HEK293 (cell line): ENCODE measurements around the gene UACA.

ENCODE experiments used
- AEBP2 ChIP-seq: fragments of 450-650 bp; formaldehyde crosslinking; IDR thresholded peaks from 2 replicates; pipeline ENCODE4 v1.5.1; 2016; ENCODE audit warnings: missing biosample characterization, missing genetic modification characterization, borderline replicate concordance
- BCL11B ChIP-seq: fragments of 450-650 bp; formaldehyde crosslinking; IDR thresholded peaks from 2 replicates; pipeline ENCODE4 v1.5.1; 2016; ENCODE audit warnings: low read depth, missing biosample characterization, missing genetic modification characterization
- CTCF ChIP-seq: fragments of 450-650 bp; formaldehyde crosslinking; IDR thresholded peaks from 2 replicates; pipeline ENCODE4 v1.5.1; 2016; ENCODE audit warnings: missing biosample characterization, missing genetic modification characterization
- EGR2 ChIP-seq: fragments of 450-650 bp; formaldehyde crosslinking; IDR thresholded peaks from 2 replicates; pipeline ENCODE4 v1.5.1; 2016; ENCODE audit warnings: low read depth, missing biosample characterization, missing genetic modification characterization
- ELK4 ChIP-seq: IDR thresholded peaks from 2 replicates; pipeline ENCODE4 v1.6.1; 2011; ENCODE audit warnings: mild to moderate bottlenecking, low read depth, low read length, borderline replicate concordance
- MZF1 ChIP-seq: fragments of 450-650 bp; formaldehyde crosslinking; IDR thresholded peaks from 2 replicates; pipeline ENCODE4 v1.5.1; 2017; ENCODE audit warnings: missing biosample characterization, missing genetic modification characterization, borderline replicate concordance
- PRDM1 ChIP-seq: fragments of 450-650 bp; formaldehyde crosslinking; IDR thresholded peaks from 2 replicates; pipeline ENCODE4; 2016; ENCODE audit warnings: missing biosample characterization, missing genetic modification characterization
- SALL2 ChIP-seq: fragments of 450-650 bp; formaldehyde crosslinking; IDR thresholded peaks from 2 replicates; pipeline ENCODE4 v1.5.0; 2017; ENCODE audit warnings: missing biosample characterization, mild to moderate bottlenecking, missing genetic modification characterization, borderline replicate concordance
- SCRT1 ChIP-seq: fragments of 450-650 bp; formaldehyde crosslinking; IDR thresholded peaks from 2 replicates; pipeline ENCODE4 v1.5.1; 2016; ENCODE audit warnings: missing biosample characterization, missing genetic modification characterization, borderline replicate concordance
- SP7 ChIP-seq: fragments of 450-650 bp; formaldehyde crosslinking; IDR thresholded peaks from 2 replicates; pipeline ENCODE4 v1.5.1; 2016; ENCODE audit warnings: missing biosample characterization, missing genetic modification characterization
- ZBTB17 ChIP-seq: fragments of 450-650 bp; formaldehyde crosslinking; IDR thresholded peaks from 2 replicates; pipeline ENCODE4 v1.5.1; 2016; ENCODE audit warnings: missing biosample characterization, missing genetic modification characterization
- ZNF146 ChIP-seq: fragments of 450-650 bp; formaldehyde crosslinking; IDR thresholded peaks from 2 replicates; pipeline ENCODE4 v1.5.1; 2016; ENCODE audit warnings: missing biosample characterization, missing genetic modification characterization
- ZNF2 ChIP-seq: fragments of 450-650 bp; formaldehyde crosslinking; IDR thresholded peaks from 2 replicates; pipeline ENCODE4 v1.5.1; 2016; ENCODE audit warnings: missing biosample characterization, missing genetic modification characterization
- ZNF26 ChIP-seq: fragments of 450-650 bp; formaldehyde crosslinking; IDR thresholded peaks from 2 replicates; pipeline ENCODE4 v1.5.1; 2016; ENCODE audit warnings: missing biosample characterization, missing genetic modification characterization
- ZNF398 ChIP-seq: fragments of 450-650 bp; formaldehyde crosslinking; IDR thresholded peaks from 2 replicates; pipeline ENCODE4 v1.5.1; 2017; ENCODE audit warnings: missing biosample characterization, missing genetic modification characterization
- ZNF544 ChIP-seq: fragments of 450-650 bp; formaldehyde crosslinking; IDR thresholded peaks from 2 replicates; pipeline ENCODE4 v1.5.0; 2017; ENCODE audit warnings: missing biosample characterization, missing genetic modification characterization
- ZNF561 ChIP-seq: fragments of 450-650 bp; IDR thresholded peaks from 2 replicates; pipeline ENCODE4 v1.5.1; 2018; ENCODE audit warnings: missing biosample characterization, missing genetic modification characterization, borderline replicate concordance
- ZNF600 ChIP-seq: fragments of 450-650 bp; formaldehyde crosslinking; IDR thresholded peaks from 2 replicates; pipeline ENCODE4 v1.5.1; 2016; ENCODE audit warnings: missing biosample characterization, missing genetic modification characterization

The UACA gene

GRCh38 chr15:70763950-70764730 is 782 bp upstream of the UACA start (continued):
- no peak for TF ChIP-seq CTCF
- TF ChIP-seq BCL11B (tag by site-specific recombination): no peak
- TF ChIP-seq AEBP2 (tag by site-specific recombination): no peak
- no peak for TF ChIP-seq ZNF544 (tag by site-specific recombination)
- 0 out of 2 replicates have a peak, but pooled peaks have one; percentile 21 for TF ChIP-seq EGR2
- no peak; the same call in 1 of the 2 replicates for TF ChIP-seq ZNF398 (tag by site-specific recombination)
- TF ChIP-seq SCRT1 (tag by site-specific recombination): no peak
- peak; percentile 39 for TF ChIP-seq ZNF600 (tag by site-specific recombination)
- TF ChIP-seq ZNF2 (tag by site-specific recombination): 0 out of 2 replicates have a peak, but pooled peaks have one; percentile 15
- peak; percentile 74 for TF ChIP-seq ZNF146
- no peak for TF ChIP-seq ZNF561 (tag by site-specific recombination)
- peak; percentile 60; the same call in 1 of the 2 replicates for TF ChIP-seq SP7 (tag by site-specific recombination)
- peak; percentile 51 for TF ChIP-seq PRDM1 (tag by site-specific recombination)
- peak; percentile 82; the same call in 1 of the 2 replicates for TF ChIP-seq ZBTB17 (tag by site-specific recombination)
- no peak for TF ChIP-seq SALL2 (tag by site-specific recombination)
- TF ChIP-seq ZNF26 (tag by site-specific recombination): no peak
- TF ChIP-seq ELK4: no peak
- TF ChIP-seq MZF1 (tag by site-specific recombination): peak; percentile 20; the same call in 1 of the 2 replicates
